T1000 (cell line): ENCODE data around the gene TMCO1.
A peak's percentile ranks its signal among the peaks of the same experiment; 100 is the strongest.
"Not testable (repeated sequence)": the region's sequence is repeated elsewhere in the genome, so short reads cannot be mapped to it uniquely, and the experiment has no call there.

Experiments used
- DNase-seq: peaks from one replicate; lab custom pipeline; 2025; ENCODE audit warnings: mixed read lengths; lab: John Stamatoyannopoulos, UW

Gene TMCO1

GRCh38 chr1:165768513-165769394 lies at the start of gene TMCO1:
Gene TMCO1, minus strand, starts transcription at chr1:165768868. Its CDS starts 117 bp downstream, at chr1:165768751.
- DNase-seq: peak; percentile 86

- no peak for DNase-seq
Measured at GRCh38 chr1:165816826-165817497, 48.3 kb upstream of the TMCO1 start.

GRCh38 chr1:165816157-165816556 lies 47.5 kb upstream of the TMCO1 start:
- DNase-seq: no peak

- DNase-seq: peak; percentile 16
Measured at GRCh38 chr1:165815725-165816124, 47.1 kb upstream of the TMCO1 start.

- no peak for DNase-seq
Measured at GRCh38 chr1:165807613-165808012, 38.9 kb upstream of the TMCO1 start.

- not testable (repeated sequence) for DNase-seq
Measured at GRCh38 chr1:165804513-165804912, 35.8 kb upstream of the TMCO1 start.

GRCh38 chr1:165799387-165799786 lies 30.7 kb upstream of the TMCO1 start:
- no peak for DNase-seq

- DNase-seq: no peak
Measured at GRCh38 chr1:165795894-165796293, 27.2 kb upstream of the TMCO1 start.

- DNase-seq: no peak
Measured at GRCh38 chr1:165793951-165794350, 25.3 kb upstream of the TMCO1 start.

GRCh38 chr1:165787741-165788140 lies 19.1 kb upstream of the TMCO1 start:
- no peak for DNase-seq

GRCh38 chr1:165783519-165783918 lies 14.9 kb upstream of the TMCO1 start:
- DNase-seq: not testable (repeated sequence)

- not testable (repeated sequence) for DNase-seq
Measured at GRCh38 chr1:165778197-165778596, 9.5 kb upstream of the TMCO1 start.

- DNase-seq: peak; percentile 33
Measured at GRCh38 chr1:165773324-165773965, 4.8 kb upstream of the TMCO1 start.

- no peak for DNase-seq
Measured at GRCh38 chr1:165772739-165773138, 4.1 kb upstream of the TMCO1 start.

GRCh38 chr1:165764277-165764676 lies 4.4 kb downstream of the TMCO1 start:
- no peak for DNase-seq

GRCh38 chr1:165763442-165763841 lies 5.2 kb downstream of the TMCO1 start:
- DNase-seq: no peak

GRCh38 chr1:165762725-165763124 lies 5.9 kb downstream of the TMCO1 start:
- DNase-seq: no peak

- DNase-seq: no peak
Measured at GRCh38 chr1:165759095-165759494, 9.6 kb downstream of the TMCO1 start.

GRCh38 chr1:165755393-165756010 lies 13.2 kb downstream of the TMCO1 start:
- DNase-seq: no peak

- DNase-seq: no peak
Measured at GRCh38 chr1:165753934-165754333, 14.7 kb downstream of the TMCO1 start.

- DNase-seq: no peak
Measured at GRCh38 chr1:165748550-165748949, 20.1 kb downstream of the TMCO1 start.
